ENCODE measurements around the gene OR10AD1.

- no peak for TF ChIP-seq TAF1 (IDR thresholded peaks at IDR 0.05; ENCODE audit: low read depth)
- no peak for TF ChIP-seq RAD21 (IDR thresholded peaks at IDR 0.05; ENCODE audit: low read depth)
- no peak for TF ChIP-seq CEBPB (IDR thresholded peaks at IDR 0.05)
- no peak for TF ChIP-seq NFIC (IDR thresholded peaks at IDR 0.05)
- no peak for TF ChIP-seq ZBTB7A (IDR thresholded peaks at IDR 0.05; ENCODE audit: low read depth)
- no peak for TF ChIP-seq REST (IDR thresholded peaks at IDR 0.05; ENCODE audit: low read depth)
- no peak for TF ChIP-seq MAX (IDR thresholded peaks at IDR 0.05)
- no peak for TF ChIP-seq USF1 (IDR thresholded peaks at IDR 0.05)
- no peak for TF ChIP-seq EGR1 (IDR thresholded peaks at IDR 0.05)
- TF ChIP-seq YY1 (IDR thresholded peaks at IDR 0.05; ENCODE audit: low read depth), result no peak
- no peak for TF ChIP-seq EP300 (IDR thresholded peaks at IDR 0.05; ENCODE audit: borderline replicate concordance)
- TF ChIP-seq TCF12 (IDR thresholded peaks at IDR 0.05; ENCODE audit: low read depth), result no peak
Observed at GRCh38 chr12:48169011-48169410, 34.1 kb downstream of the OR10AD1 start.

Measured in Ishikawa (cell line).